ENCODE results near the gene RHO.

DNA sequence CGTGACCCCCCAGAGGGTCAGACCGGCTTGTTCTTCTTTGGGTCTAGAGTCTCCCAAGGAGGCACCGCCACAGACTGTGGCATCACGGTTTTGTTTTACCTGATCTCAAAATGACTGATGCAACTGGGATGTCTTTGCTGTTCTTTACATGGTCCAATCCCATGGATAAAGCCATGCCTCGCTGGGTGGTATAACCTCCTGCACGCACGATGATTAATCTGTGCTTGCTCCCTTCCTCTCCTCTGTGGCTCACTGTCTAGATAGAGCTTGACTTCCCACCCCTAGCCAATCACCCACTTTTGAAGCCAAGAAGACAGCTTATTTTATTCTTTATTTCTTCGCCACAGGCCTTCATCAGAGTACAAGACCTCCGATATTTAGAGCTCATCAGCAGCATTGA, 36.6 kb upstream of the RHO start:
- TF ChIP-seq SP1 (IDR thresholded peaks at IDR 0.05; ENCODE audit: low read depth), result no peak
- no peak for TF ChIP-seq EZH2 (IDR thresholded peaks at IDR 0.05)
- TF ChIP-seq, protein P1, sequence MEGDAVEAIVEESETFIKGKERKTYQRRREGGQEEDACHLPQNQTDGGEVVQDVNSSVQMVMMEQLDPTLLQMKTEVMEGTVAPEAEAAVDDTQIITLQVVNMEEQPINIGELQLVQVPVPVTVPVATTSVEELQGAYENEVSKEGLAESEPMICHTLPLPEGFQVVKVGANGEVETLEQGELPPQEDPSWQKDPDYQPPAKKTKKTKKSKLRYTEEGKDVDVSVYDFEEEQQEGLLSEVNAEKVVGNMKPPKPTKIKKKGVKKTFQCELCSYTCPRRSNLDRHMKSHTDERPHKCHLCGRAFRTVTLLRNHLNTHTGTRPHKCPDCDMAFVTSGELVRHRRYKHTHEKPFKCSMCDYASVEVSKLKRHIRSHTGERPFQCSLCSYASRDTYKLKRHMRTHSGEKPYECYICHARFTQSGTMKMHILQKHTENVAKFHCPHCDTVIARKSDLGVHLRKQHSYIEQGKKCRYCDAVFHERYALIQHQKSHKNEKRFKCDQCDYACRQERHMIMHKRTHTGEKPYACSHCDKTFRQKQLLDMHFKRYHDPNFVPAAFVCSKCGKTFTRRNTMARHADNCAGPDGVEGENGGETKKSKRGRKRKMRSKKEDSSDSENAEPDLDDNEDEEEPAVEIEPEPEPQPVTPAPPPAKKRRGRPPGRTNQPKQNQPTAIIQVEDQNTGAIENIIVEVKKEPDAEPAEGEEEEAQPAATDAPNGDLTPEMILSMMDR (IDR thresholded peaks at IDR 0.05 in 2 of 3, conservative IDR thresholded peaks at IDR 0.05 in 1 of 3; ENCODE audit: borderline replicate concordance in 1 of 3, insufficient read depth in 1 of 3, low read depth in 2 of 3, low read length in 2 of 3), result no peak
- TF ChIP-seq POLR2AphosphoS5 (IDR thresholded peaks at IDR 0.05; ENCODE audit: low read depth, low read length), result no peak

Measured in HCT116 (cell line).